Measurements from ENCODE around the gene MON1B. TPM values are rescaled to one million over a fixed set of nuclear protein-coding genes. Genes with fewer than 3 reads are reported as not detected.

The MON1B gene
- total and polyA plus RNA-seq, 10 of the 15 experiments (the other 5 are each of a cell fraction or from before 2014, with no cell fraction given): 5.7 to 64.5 (median 21.7) TPM

GRCh38 chr16:77250400-77250799 lies 59.4 kb downstream of the MON1B start:
- no peak overlapping the region for H3K9ac ChIP-seq (ENCODE audit: control insufficient read depth, insufficient read depth, low read length)
- no peaks in the 10 kb centered on the region for H3K36me3 ChIP-seq (ENCODE audit: control insufficient read depth in 2 of 2, insufficient read depth in 2 of 2, low read length in 1 of 2)
- POLR2A ChIA-PET: no interaction called here
- TF ChIP-seq DPF2 (IDR thresholded peaks at IDR 0.05) (no peak), CHD2 (IDR thresholded peaks at IDR 0.05; ENCODE audit: borderline replicate concordance, low read depth, low read length) (no peak), CHD1 (IDR thresholded peaks at IDR 0.05; ENCODE audit: low read depth, low read length) (no peak), WRNIP1 (IDR thresholded peaks at IDR 0.05; ENCODE audit: borderline replicate concordance, low read depth, low read length) (no peak), NR2C2 (IDR thresholded peaks at IDR 0.05; ENCODE audit: borderline replicate concordance, control insufficient read depth, insufficient read length, low read depth) (no peak), PML (IDR thresholded peaks at IDR 0.05; ENCODE audit: low read length) (no peak), HDGF (IDR thresholded peaks at IDR 0.05) (no peak), RBBP5 (conservative IDR thresholded peaks at IDR 0.05) (no peak), SMARCA5 (IDR thresholded peaks at IDR 0.05) (no peak), CREB1 (IDR thresholded peaks at IDR 0.05; ENCODE audit: low read depth) (no peak)
- intact Hi-C loops (cut with micrococcal nuclease; ENCODE audit: unreplicated experiment) (no loop called here), in situ Hi-C loops (cut with MboI) (no loop called here)
- H3K79me2 ChIP-seq (ENCODE audit: control insufficient read depth, insufficient read depth, low read length): no peaks in the 10 kb centered on the region
- H2AFZ ChIP-seq (ENCODE audit: control insufficient read depth, low read depth, low read length): no peak overlapping the region
- no peak for DNase-seq (ENCODE audit: low read depth, low spot score)
- SMC1A ChIA-PET (ENCODE audit: uncharacterized antibody, unreplicated experiment): no interaction called here
- H3K27me3 ChIP-seq (replicated peaks in 1 of 2; ENCODE audit: control insufficient read depth in 2 of 2, insufficient read depth in 2 of 2, low read length in 1 of 2): no peaks in the 10 kb centered on the region
- CTCF ChIA-PET: interaction anchor here (1.2 kb wide), 1 partner anchor 14 kb away, joined by 4 read pairs; no protein-coding TSS in a partner anchor
- H3K4me1 ChIP-seq (ENCODE audit: control insufficient read depth, insufficient read depth, low read length): no peaks in the 10 kb centered on the region
- no peak overlapping the region for H3K4me3 ChIP-seq
- no peak for FAIRE-seq
- H3K9me3 ChIP-seq (replicated peaks; ENCODE audit: control insufficient read depth, insufficient read depth, low read length): no peaks in the 10 kb centered on the region
- WGBS (ENCODE audit: insufficient coverage, insufficient replicate concordance, low lambda C conversion rate, missing lambda C conversion rate): 47% methylated on average over 4 of the region's 4 CpGs
- H3K4me2 ChIP-seq (ENCODE audit: control insufficient read depth, insufficient read depth): no peak overlapping the region
- BruUV-seq (replicated peaks): no TSS peak
- RAD21 ChIA-PET (ENCODE audit: unreplicated experiment): no interaction called here
- no peak for ATAC-seq
- H4K20me1 ChIP-seq (ENCODE audit: control insufficient read depth, insufficient read depth): no peaks in the 10 kb centered on the region
- H3K27ac ChIP-seq (ENCODE audit: control insufficient read depth, insufficient read depth): no peak overlapping the region

Other genes with a start within 250 kb of the MON1B start
- gene SYCE1L, start 8.2 kb downstream of the MON1B start, total RNA-seq (2014; rRNA removed): 0.38 and 0.73 TPM in 2 replicates
- not detected in 2 replicates for gene SYCE1L, start 8.2 kb downstream of the MON1B start, total RNA-seq (2014; rRNA removed; fragmentation: Illumina TruSeq; extraction: Trizol)
- gene SYCE1L, start 8.2 kb downstream of the MON1B start, total RNA-seq (2021): 3.9 and 4.6 TPM in 2 replicates
- gene SYCE1L, start 8.2 kb downstream of the MON1B start, polyA plus RNA-seq (2011; rRNA removed): not detected in 2 replicates
- gene SYCE1L, start 8.2 kb downstream of the MON1B start, polyA plus RNA-seq (2014; fragmentation: Illumina TruSeq; extraction: Trizol): not detected in 2 replicates
- not detected for gene SYCE1L, start 8.2 kb downstream of the MON1B start, polyA plus RNA-seq (2014; fragmentation: Nextera tagmentation; extraction: Ambion mirVana)
- 0.35 and 1.5 TPM in 2 replicates for gene SYCE1L, start 8.2 kb downstream of the MON1B start, polyA plus RNA-seq (2014; rRNA removed)
- 1 to 10 TPM in 1 of 2 experiments, under 1 TPM in 1; 0.91 to 1.5 TPM for gene SYCE1L, start 8.2 kb downstream of the MON1B start, polyA plus RNA-seq (2016; fragmentation: Nextera tagmentation; extraction: Ambion mirVana)
- not detected in 2 replicates for gene ADAMTS18, start 243.8 kb downstream of the MON1B start, total RNA-seq (2014; rRNA removed)
- gene ADAMTS18, start 243.8 kb downstream of the MON1B start, total RNA-seq (2014; rRNA removed; fragmentation: Illumina TruSeq; extraction: Trizol): not detected in 2 replicates
- gene ADAMTS18, start 243.8 kb downstream of the MON1B start, total RNA-seq (2021): not detected in 2 replicates
- gene ADAMTS18, start 243.8 kb downstream of the MON1B start, polyA plus RNA-seq (2011; rRNA removed): not detected in 2 replicates
- gene ADAMTS18, start 243.8 kb downstream of the MON1B start, polyA plus RNA-seq (2014; fragmentation: Illumina TruSeq; extraction: Trizol): not detected in 2 replicates
- not detected for gene ADAMTS18, start 243.8 kb downstream of the MON1B start, polyA plus RNA-seq (2014; fragmentation: Nextera tagmentation; extraction: Ambion mirVana)
- gene ADAMTS18, start 243.8 kb downstream of the MON1B start, polyA plus RNA-seq (2014; rRNA removed): not detected in 2 replicates
- not detected for gene ADAMTS18, start 243.8 kb downstream of the MON1B start, polyA plus RNA-seq (2016; fragmentation: Nextera tagmentation; extraction: Ambion mirVana)

Data from GM12878 (cell line).